ENCODE results near the gene DNAJB8. TPM values are rescaled to one million over a fixed set of nuclear protein-coding genes. Genes with fewer than 3 reads are reported as not detected.

The DNAJB8 gene
- total and polyA plus RNA-seq, 11 donors = not detected

GRCh38 chr3:128421439-128421836 is 45.3 kb downstream of the DNAJB8 start:
- DNase-seq (no peak), ATAC-seq (no peak)
- intact Hi-C loops (cut with DNase I) = loop anchor here in 1 of 10 donors (10.0 kb wide), 1 partner anchor 163 kb away; no protein-coding TSS in a partner anchor

DNA sequence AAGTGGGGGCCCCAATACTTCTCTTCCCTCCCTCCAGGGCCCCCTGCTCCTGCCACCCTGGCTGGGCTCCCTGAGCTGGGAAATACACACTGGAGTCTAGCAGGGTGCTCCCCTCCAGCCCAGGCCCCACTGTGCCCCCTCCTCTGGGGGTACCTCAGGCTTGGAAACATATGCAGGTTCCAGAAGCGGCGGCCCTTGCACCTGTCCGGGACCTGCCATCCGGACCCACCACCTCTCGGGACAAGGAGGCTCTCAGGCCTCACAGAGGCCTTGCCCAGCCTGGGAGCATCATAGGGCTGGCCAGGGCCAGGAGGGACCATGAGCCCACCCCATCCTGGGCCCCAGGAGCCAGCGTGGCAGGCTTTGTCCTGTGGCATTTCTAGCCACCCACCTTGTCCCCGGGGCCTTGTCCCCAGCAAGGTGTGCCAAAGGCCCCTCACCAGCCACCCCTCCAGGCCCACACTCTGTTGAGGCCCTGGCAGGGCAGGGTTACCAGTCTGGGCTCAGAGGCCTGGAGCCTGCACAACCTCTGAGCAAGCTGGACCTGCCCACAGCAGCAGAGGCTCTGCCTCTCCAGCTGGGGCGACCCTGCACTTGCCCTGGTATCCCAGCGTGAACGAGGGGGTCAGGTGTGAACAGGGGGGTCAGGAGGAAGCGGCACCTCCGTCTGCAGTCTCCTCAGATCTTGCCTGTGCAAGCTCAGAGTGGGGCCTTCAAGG is 45.8 kb downstream of the DNAJB8 start:
- WGBS, 4 donors = 81 to 97% (median 90%) methylated on average over 4 to 12 of the region's 12 CpGs
- TF ChIP-seq CTCF (IDR thresholded peaks at IDR 0.05) (no peak), POLR2A (IDR thresholded peaks at IDR 0.05) (no peak)
- DNase-seq (no peak), ATAC-seq (no peak)
- Histone ChIP-seq H3K4me1 (peaks cover 0 to 5% (median 0%) of the 10 kb centered on the region in 12 donors), H3K36me3 (no peaks in the 10 kb centered on the region), H3K4me3 (no peak overlapping the region), H3K9me3 (peaks cover 0 to 4% (median 0%) of the 10 kb centered on the region in 12 donors), H3K27me3 (no peaks in the 10 kb centered on the region), H3K27ac (no peak overlapping the region)
- intact Hi-C loops (cut with DNase I) = loop anchor here in 1 of 10 donors (10.0 kb wide), 1 partner anchor 164 kb away; no protein-coding TSS in a partner anchor

More at GRCh38 chr3:128421439-128421836, 45.3 kb downstream of the DNAJB8 start:
- no peak for TF ChIP-seq CTCF (IDR thresholded peaks at IDR 0.05)
- no peak for TF ChIP-seq POLR2A (IDR thresholded peaks at IDR 0.05)
- peaks cover 0 to 11% (median under 1%) of the 10 kb centered on the region in 12 donors for H3K4me1 ChIP-seq
- peaks cover 0 to 4% (median 0%) of the 10 kb centered on the region in 12 donors for H3K9me3 ChIP-seq
- no peak overlapping the region for H3K4me3 ChIP-seq
- 40 to 77% (median 67%) methylated on average over 2 to 11 of the region's 11 CpGs for WGBS, 4 donors
- H3K36me3 ChIP-seq = no peaks in the 10 kb centered on the region
- H3K27me3 ChIP-seq = no peaks in the 10 kb centered on the region
- H3K27ac ChIP-seq = no peak overlapping the region

DNA sequence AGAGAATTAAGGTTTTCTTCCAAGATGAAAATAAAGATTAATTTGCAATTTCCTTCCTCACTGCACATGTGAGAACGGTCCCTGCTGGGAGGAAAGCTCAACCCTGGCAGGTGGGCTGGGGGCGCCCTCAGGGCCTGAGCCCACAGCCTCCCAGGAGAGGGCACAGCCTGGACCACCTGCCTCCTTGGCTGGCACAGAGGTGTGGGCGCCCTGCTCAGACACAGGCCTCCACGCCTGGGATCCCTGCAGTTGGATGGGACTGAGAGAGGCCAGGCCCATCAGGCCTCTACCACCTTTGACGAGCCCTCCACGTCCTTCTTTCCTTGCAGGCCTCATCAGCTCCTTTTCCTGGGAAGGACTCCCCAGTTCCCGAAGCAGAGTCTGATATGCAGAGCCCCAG is 46.4 kb downstream of the DNAJB8 start:
- DNase-seq = no peak
- peaks cover 0 to 4% (median 0%) of the 10 kb centered on the region in 12 donors for H3K9me3 ChIP-seq
- TF ChIP-seq POLR2A (IDR thresholded peaks at IDR 0.05) = no peak
- TF ChIP-seq CTCF (IDR thresholded peaks at IDR 0.05) = no peak
- no peak overlapping the region for H3K27ac ChIP-seq
- no peak overlapping the region for H3K4me3 ChIP-seq
- ATAC-seq = no peak
- H3K36me3 ChIP-seq = no peaks in the 10 kb centered on the region
- 83 to 93% (median 91%) methylated on average over 4 to 7 of the region's 7 CpGs for WGBS, 4 donors
- intact Hi-C loops (cut with DNase I) = loop anchor here in 1 of 10 donors (10.0 kb wide), 1 partner anchor 165 kb away; no protein-coding TSS in a partner anchor
- no peaks in the 10 kb centered on the region for H3K4me1 ChIP-seq
- no peaks in the 10 kb centered on the region for H3K27me3 ChIP-seq

DNA sequence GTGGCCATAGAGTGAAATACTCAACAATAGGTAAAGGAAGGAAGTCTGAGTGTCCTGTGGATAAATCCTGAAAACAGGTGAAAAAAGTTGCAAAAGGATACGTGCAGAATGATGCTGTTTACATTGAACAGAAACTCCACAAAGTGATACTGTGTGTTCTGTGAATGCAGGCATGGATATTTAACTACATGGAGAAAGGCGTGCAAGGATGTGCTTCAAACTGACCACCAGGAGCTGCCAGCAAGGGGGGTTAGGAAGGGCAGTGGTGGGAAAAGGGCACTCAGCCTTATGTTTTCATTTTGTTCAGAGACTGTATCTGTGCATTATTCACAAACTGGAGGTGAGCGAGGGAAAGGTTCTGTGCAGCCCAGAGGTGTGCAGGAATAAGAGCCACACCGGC is 47.4 kb downstream of the DNAJB8 start:
- intact Hi-C loops (cut with DNase I) = no loop called here
- Histone ChIP-seq H3K27ac (no peak overlapping the region), H3K36me3 (no peaks in the 10 kb centered on the region), H3K4me3 (no peak overlapping the region), H3K27me3 (no peaks in the 10 kb centered on the region), H3K9me3 (peaks cover 0 to 4% (median 0%) of the 10 kb centered on the region in 12 donors), H3K4me1 (no peaks in the 10 kb centered on the region)
- WGBS, 4 donors = 92 to 96% (median 93%) methylated on average over 4 of the region's 4 CpGs
- TF ChIP-seq CTCF (IDR thresholded peaks at IDR 0.05) (no peak), POLR2A (IDR thresholded peaks at IDR 0.05) (no peak)
- DNase-seq (no peak), ATAC-seq (no peak)
